SKM-1 (cell line): ENCODE data around the gene TTLL6.
A peak's percentile ranks its signal among the peaks of the same experiment; 100 is the strongest.
"Not testable (repeated sequence)": the region's sequence is repeated elsewhere in the genome, so short reads cannot be mapped to it uniquely, and the experiment has no call there.

ENCODE experiments used
- DNase-seq: peaks from one replicate; lab custom pipeline; 2025; ENCODE audit not compliant: unreplicated experiment; lab: John Stamatoyannopoulos, UW

The TTLL6 gene

GRCh38 chr17:48724251-48725003 is 92.6 kb downstream of the TTLL6 start:
- peak; percentile 20 for DNase-seq

GRCh38 chr17:48723423-48724250 is 93.4 kb downstream of the TTLL6 start:
- no peak for DNase-seq

- DNase-seq, result peak; percentile 63
These were observed 94.1 kb downstream of the TTLL6 start, which contains the start of gene PRAC2 for GRCh38 chr17:48722915-48723422. Gene PRAC2, plus strand, starts transcription at chr17:48723185. Its CDS starts 1,226 bp downstream, at chr17:48724411.

- DNase-seq, result no peak
These were observed 94.7 kb downstream of the TTLL6 start, which contains the start of gene PRAC1 for GRCh38 chr17:48722201-48722907. Gene PRAC1, minus strand, starts transcription at chr17:48722518. Its CDS starts 126 bp downstream, at chr17:48722392.

GRCh38 chr17:48721009-48721402 is 96.0 kb downstream of the TTLL6 start:
- no peak for DNase-seq

GRCh38 chr17:48720266-48721008 is 96.6 kb downstream of the TTLL6 start:
- no peak for DNase-seq

- DNase-seq, result no peak
These were observed 97.3 kb downstream of the TTLL6 start for GRCh38 chr17:48719642-48720265.

GRCh38 chr17:48718761-48719641 is 98.0 kb downstream of the TTLL6 start:
- no peak for DNase-seq

GRCh38 chr17:48718227-48718760 is 98.7 kb downstream of the TTLL6 start:
- DNase-seq, result no peak

- DNase-seq, result no peak
These were observed 99.4 kb downstream of the TTLL6 start for GRCh38 chr17:48717367-48718226.

- DNase-seq, result not testable (repeated sequence)
These were observed 100.5 kb downstream of the TTLL6 start for GRCh38 chr17:48716549-48716948.

GRCh38 chr17:48715496-48716399 is 101.3 kb downstream of the TTLL6 start:
- DNase-seq, result no peak
